ENCODE measurements around the gene ITIH6. TPM values are rescaled to one million over a fixed set of nuclear protein-coding genes. Genes with fewer than 3 reads are reported as not detected.
"Not testable (repeated sequence)": the region's sequence is repeated elsewhere in the genome, so short reads cannot be mapped to it uniquely, and the experiment has no call there.

ITIH6 gene
- total RNA-seq, 2 experiments from 2014 or later = not detected

DNA sequence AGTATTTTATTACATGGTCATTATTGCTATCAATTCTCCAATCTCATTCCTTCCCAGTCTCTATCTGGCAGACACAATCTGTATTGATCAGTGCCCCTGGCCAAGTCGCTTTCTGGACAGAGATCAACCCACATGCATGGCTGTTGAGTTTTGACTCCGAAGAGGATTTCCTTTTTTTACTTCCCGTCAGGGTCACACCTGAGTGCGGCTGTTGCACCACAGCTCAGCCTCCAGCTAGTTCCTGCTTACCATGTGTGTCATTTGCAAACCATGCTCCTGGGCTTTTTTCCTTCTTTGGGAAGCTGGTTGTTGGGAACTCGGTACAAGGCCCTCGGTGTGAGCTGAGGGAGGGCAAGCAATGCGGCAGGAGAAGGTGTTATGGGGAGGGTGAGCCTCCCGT lies 21.1 kb upstream of the ITIH6 start:
- peak overlapping the region; percentile 13 for H3K27ac Mint-ChIP-seq
- H3K27me3 Mint-ChIP-seq = no peaks in the 10 kb centered on the region
- ChIA-PET POLR2A (no interaction called here), CTCF (no interaction called here)
- no peak for DNase-seq
- H3K4me3 Mint-ChIP-seq = no peak overlapping the region
- peaks cover 13% of the 10 kb centered on the region for H3K36me3 Mint-ChIP-seq (ENCODE audit: low read depth)
- H3K9me3 Mint-ChIP-seq = no peaks in the 10 kb centered on the region
- peaks cover 6% of the 10 kb centered on the region for H3K4me1 Mint-ChIP-seq

- CTCF ChIA-PET = no interaction called here
- peaks cover 22% of the 10 kb centered on the region for H3K36me3 Mint-ChIP-seq (ENCODE audit: low read depth)
- DNase-seq = no peak
- POLR2A ChIA-PET = no interaction called here
- H3K27ac Mint-ChIP-seq = no peak overlapping the region
- H3K4me3 Mint-ChIP-seq = no peak overlapping the region
- H3K27me3 Mint-ChIP-seq = no peaks in the 10 kb centered on the region
- no peaks in the 10 kb centered on the region for H3K9me3 Mint-ChIP-seq
- H3K4me1 Mint-ChIP-seq = peaks cover 6% of the 10 kb centered on the region
Measured at GRCh38 chrX:54818221-54818620, 20.2 kb upstream of the ITIH6 start.

- no peak overlapping the region for H3K27ac Mint-ChIP-seq
- H3K36me3 Mint-ChIP-seq (ENCODE audit: low read depth) = peaks cover 28% of the 10 kb centered on the region
- H3K4me1 Mint-ChIP-seq = peaks cover 6% of the 10 kb centered on the region
- POLR2A ChIA-PET = no interaction called here
- H3K9me3 Mint-ChIP-seq = no peaks in the 10 kb centered on the region
- CTCF ChIA-PET = no interaction called here
- no peak for DNase-seq
- no peaks in the 10 kb centered on the region for H3K27me3 Mint-ChIP-seq
- no peak overlapping the region for H3K4me3 Mint-ChIP-seq
Measured at GRCh38 chrX:54817220-54817820, 19.3 kb upstream of the ITIH6 start.

GRCh38 chrX:54812306-54812705 lies 14.3 kb upstream of the ITIH6 start:
- ChIA-PET CTCF (no interaction called here), POLR2A (no interaction called here)
- Mint-ChIP-seq H3K9me3 (no peaks in the 10 kb centered on the region), H3K4me3 (no peak overlapping the region), H3K27ac (no peak overlapping the region), H3K36me3 (ENCODE audit: low read depth) (peaks cover 38% of the 10 kb centered on the region), H3K27me3 (peaks cover 6% of the 10 kb centered on the region), H3K4me1 (peaks cover 28% of the 10 kb centered on the region)
- DNase-seq = no peak

- Mint-ChIP-seq H3K36me3 (ENCODE audit: low read depth) (peaks cover 35% of the 10 kb centered on the region), H3K9me3 (no peaks in the 10 kb centered on the region), H3K27me3 (peaks cover 11% of the 10 kb centered on the region), H3K27ac (no peak overlapping the region), H3K4me3 (no peak overlapping the region), H3K4me1 (peaks cover 29% of the 10 kb centered on the region)
- no peak for DNase-seq
- ChIA-PET CTCF (no interaction called here), POLR2A (no interaction called here)
Measured at GRCh38 chrX:54811301-54811885, 13.3 kb upstream of the ITIH6 start.

GRCh38 chrX:54810532-54810931 lies 12.5 kb upstream of the ITIH6 start:
- no peak overlapping the region for H3K4me3 Mint-ChIP-seq
- H3K9me3 Mint-ChIP-seq = no peaks in the 10 kb centered on the region
- peaks cover 14% of the 10 kb centered on the region for H3K27me3 Mint-ChIP-seq
- ChIA-PET CTCF (no interaction called here), POLR2A (no interaction called here)
- no peak overlapping the region for H3K27ac Mint-ChIP-seq
- DNase-seq = no peak
- H3K4me1 Mint-ChIP-seq = peaks cover 29% of the 10 kb centered on the region
- H3K36me3 Mint-ChIP-seq (ENCODE audit: low read depth) = peaks cover 27% of the 10 kb centered on the region

- H3K4me3 Mint-ChIP-seq = peak overlapping the region; percentile 91
- POLR2A ChIA-PET = interaction anchor here (0.6 to 0.9 kb wide), 4 partner anchors 191 to 1515 kb away, joined by 3 read pairs; partner anchors contain the start of gene APEX2
- DNase-seq = peak; percentile 94
- H3K4me1 Mint-ChIP-seq = peaks cover 29% of the 10 kb centered on the region
- H3K27ac Mint-ChIP-seq = peak overlapping the region; percentile 96
- H3K9me3 Mint-ChIP-seq = no peaks in the 10 kb centered on the region
- H3K27me3 Mint-ChIP-seq = peaks cover 18% of the 10 kb centered on the region
- H3K36me3 Mint-ChIP-seq (ENCODE audit: low read depth) = peaks cover 22% of the 10 kb centered on the region
- CTCF ChIA-PET = interaction anchor here (0.6 kb wide), 1 partner anchor 555 kb away, joined by 3 read pairs; no protein-coding TSS in a partner anchor
Measured at GRCh38 chrX:54808605-54809483, 10.8 kb upstream of the ITIH6 start.

DNA sequence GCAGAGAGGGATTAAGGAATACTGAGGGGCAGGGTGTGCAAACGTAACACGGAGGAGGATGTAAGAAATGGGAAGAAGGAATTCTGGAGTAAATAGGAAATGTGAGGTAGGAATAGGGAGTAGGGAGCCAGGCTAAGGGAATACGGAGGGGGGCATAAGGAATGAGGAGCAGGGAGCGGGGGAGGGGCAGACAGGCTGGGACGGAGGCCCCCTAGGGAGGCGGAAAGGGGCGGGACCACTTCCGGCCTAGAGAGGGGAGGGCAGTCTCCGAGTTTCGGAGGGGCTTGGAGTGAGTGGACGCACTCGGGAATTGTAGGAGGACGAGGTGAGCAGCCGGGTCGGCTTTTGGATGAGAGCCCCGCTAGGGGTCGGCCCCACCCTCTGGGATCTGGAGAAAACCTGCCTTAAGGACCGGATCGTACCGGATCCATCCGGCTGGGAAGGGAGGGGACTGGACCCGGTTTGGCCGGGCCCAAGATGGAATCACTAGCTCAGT lies 10.1 kb upstream of the ITIH6 start:
- peak; percentile 41 for DNase-seq
- CTCF ChIA-PET = no interaction called here
- peaks cover 15% of the 10 kb centered on the region for H3K36me3 Mint-ChIP-seq (ENCODE audit: low read depth)
- peak overlapping the region; percentile 91 for H3K4me3 Mint-ChIP-seq
- peak overlapping the region; percentile 96 for H3K27ac Mint-ChIP-seq
- peaks cover 18% of the 10 kb centered on the region for H3K27me3 Mint-ChIP-seq
- H3K9me3 Mint-ChIP-seq = no peaks in the 10 kb centered on the region
- peaks cover 29% of the 10 kb centered on the region for H3K4me1 Mint-ChIP-seq
- POLR2A ChIA-PET = interaction anchor here (0.9 kb wide), 1 partner anchor 1100 kb away, joined by 3 read pairs; no protein-coding TSS in a partner anchor

DNA sequence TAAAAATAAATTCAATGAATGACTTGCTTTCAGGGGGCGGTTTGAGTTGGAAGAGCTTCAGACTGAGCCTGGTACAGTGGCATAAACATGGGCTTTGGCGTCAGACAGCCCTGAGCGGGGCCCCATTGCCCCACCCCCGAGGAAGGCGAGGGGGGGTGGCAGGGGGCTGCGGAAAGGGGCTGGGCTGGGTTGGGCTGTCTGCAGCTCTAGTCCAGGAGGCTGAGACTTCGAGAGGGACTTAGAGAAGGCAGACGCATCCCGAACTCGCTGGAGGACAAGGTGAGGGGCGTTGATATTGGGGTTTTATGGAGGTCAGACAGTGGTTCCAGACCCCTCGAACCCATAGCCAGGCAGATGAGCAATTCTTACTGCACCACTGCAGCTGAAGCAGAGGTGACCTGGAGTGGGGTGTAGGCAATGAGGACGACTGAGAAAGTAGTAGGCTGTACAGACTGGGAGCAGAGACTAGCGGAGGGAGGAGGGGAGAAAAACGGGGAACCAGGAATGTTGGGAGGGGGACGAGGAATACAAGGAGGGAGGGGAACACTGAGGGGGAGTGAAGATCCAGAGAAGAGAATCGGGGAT lies 9.6 kb upstream of the ITIH6 start, which contains the start of gene MAGED2:
Gene MAGED2 (plus strand): TSS at position 222 of the 585 bp plus-strand sequence. CDS start 1,587 bp downstream, outside the sequence.
- Mint-ChIP-seq H3K27ac (peak within 1 kb of the TSS; percentile 96), H3K4me1 (peaks cover 29% of the 10 kb centered on the region), H3K4me3 (peak within 1 kb of the TSS; percentile 91), H3K9me3 (no peaks in the 10 kb centered on the region), H3K36me3 (ENCODE audit: low read depth) (peaks cover 13% of the 10 kb centered on the region), H3K27me3 (peaks cover 18% of the 10 kb centered on the region)
- ChIA-PET POLR2A (no interaction called here), CTCF (no interaction called here)
- DNase-seq = peak; percentile 12

DNA sequence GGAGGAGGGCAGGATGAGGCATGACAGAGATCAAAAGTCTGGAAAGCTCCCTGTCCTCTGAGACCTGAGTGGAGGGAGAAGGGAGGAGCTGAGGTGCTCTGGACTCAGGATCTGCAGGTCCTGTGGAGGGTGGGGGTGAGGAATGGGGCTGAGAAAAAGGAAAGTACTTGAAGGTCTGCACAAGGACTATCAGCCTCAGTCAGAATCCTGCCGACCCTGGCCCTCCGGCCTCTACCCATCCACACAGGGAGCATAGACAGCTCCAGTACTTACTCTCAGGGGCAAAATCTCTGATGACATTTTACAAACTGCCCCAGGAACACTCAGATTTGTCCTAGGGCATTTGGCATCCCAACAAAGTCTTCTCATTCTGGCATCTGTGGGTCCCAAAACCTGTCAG lies 991 bp upstream of the ITIH6 start:
- ChIA-PET CTCF (no interaction called here), POLR2A (no interaction called here)
- H3K4me1 Mint-ChIP-seq = no peaks in the 10 kb centered on the region
- DNase-seq = no peak
- no peaks in the 10 kb centered on the region for H3K9me3 Mint-ChIP-seq
- no peaks in the 10 kb centered on the region for H3K36me3 Mint-ChIP-seq (ENCODE audit: low read depth)
- H3K4me3 Mint-ChIP-seq = no peak overlapping the region
- peaks cover 2% of the 10 kb centered on the region for H3K27me3 Mint-ChIP-seq
- H3K27ac Mint-ChIP-seq = no peak overlapping the region

DNA sequence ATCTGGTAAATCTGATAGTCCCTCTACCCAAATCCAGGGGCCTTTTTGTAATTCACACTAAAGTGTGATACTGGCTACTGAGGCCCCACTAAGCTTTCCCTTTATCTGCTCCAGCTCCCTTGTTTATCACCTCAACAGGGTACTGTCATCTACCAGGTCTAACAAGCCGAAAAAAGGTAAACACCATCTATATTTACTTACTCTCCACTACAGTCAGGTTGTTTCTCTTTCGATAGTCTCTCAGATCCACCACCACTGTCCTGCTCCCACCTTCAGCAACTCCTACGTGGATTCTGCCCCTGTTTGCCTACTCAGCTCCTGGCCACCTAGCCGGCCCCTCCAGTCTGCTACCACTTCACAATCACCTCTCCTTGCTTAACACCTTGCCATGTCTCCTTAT lies 3.3 kb downstream of the ITIH6 start:
- no peak for DNase-seq
- Mint-ChIP-seq H3K27ac (no peak overlapping the region), H3K9me3 (no peaks in the 10 kb centered on the region), H3K4me3 (no peak overlapping the region), H3K4me1 (no peaks in the 10 kb centered on the region), H3K27me3 (peaks cover 2% of the 10 kb centered on the region), H3K36me3 (ENCODE audit: low read depth) (no peaks in the 10 kb centered on the region)
- ChIA-PET CTCF (no interaction called here), POLR2A (no interaction called here)

DNA sequence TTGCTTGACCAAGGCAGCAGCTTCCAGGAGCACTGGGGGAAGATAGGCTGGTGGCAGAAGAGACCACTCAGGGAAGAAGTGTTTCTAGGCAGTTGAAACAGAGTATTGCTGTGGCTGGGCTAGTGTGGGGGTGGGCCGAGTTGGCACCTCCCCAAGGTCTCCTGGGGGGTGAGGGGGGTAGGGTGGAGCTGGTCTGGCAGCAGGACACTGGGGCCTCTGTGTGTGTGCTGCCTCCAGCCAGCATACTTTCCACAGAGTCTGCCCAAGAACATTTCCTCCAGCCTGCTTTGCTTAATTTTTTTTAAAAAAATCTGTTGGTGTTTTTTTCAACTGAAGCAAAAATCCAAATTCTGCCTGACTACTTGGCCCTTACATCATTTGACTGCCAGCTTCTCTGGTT lies 4.0 kb downstream of the ITIH6 start:
- Mint-ChIP-seq H3K9me3 (no peaks in the 10 kb centered on the region), H3K36me3 (ENCODE audit: low read depth) (no peaks in the 10 kb centered on the region), H3K4me1 (no peaks in the 10 kb centered on the region), H3K27ac (no peak overlapping the region), H3K27me3 (no peaks in the 10 kb centered on the region), H3K4me3 (no peak overlapping the region)
- DNase-seq = no peak
- POLR2A ChIA-PET = no interaction called here
- CTCF ChIA-PET = no interaction called here

DNA sequence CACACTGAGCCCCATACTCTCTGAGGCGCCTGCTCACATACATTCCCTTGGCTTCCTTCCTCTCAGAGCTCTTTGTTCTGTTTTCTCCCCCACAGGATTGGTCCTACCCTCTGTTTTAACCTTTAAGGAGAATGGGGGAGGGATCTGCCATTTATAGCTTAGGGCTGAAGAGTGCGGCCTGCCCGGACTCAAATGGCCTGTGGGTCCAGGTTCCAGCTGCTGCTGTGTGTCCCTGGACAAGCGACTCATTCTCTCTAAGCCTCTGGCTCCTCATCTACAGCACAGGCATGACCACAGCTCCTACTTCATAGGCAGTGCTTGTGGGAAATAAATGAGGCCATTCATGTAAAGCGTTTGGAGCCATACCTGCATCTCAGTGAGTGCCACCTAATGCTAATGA lies 8.7 kb downstream of the ITIH6 start:
- H3K27ac Mint-ChIP-seq; H3K4me1 Mint-ChIP-seq; H3K27me3 Mint-ChIP-seq; H3K9me3 Mint-ChIP-seq; POLR2A ChIA-PET; H3K36me3 Mint-ChIP-seq (ENCODE audit: low read depth); H3K4me3 Mint-ChIP-seq; CTCF ChIA-PET; DNase-seq: not testable (repeated sequence)

All from activated CD4-positive, alpha-beta T cell treated with anti-CD3 and anti-CD28 coated beads, Interleukin-2, amount 10 ng/mL, durations not matched to agents 7 days and 5 days (primary cell).